GM18507 (cell line): ENCODE data around the gene TMEM63C.
"Not testable (repeated sequence)": the region's sequence is repeated elsewhere in the genome, so short reads cannot be mapped to it uniquely, and the experiment has no call there.

ENCODE experiments used
- DNase-seq: peaks from one replicate; pipeline ENCODE4 v3.0.0; 2011; ENCODE audit warnings: low read depth; ENCODE audit not compliant: insufficient read length; ENCODE audit errors: extremely low spot score
- FAIRE-seq: peaks from 2 replicates; lab custom pipeline; 2011; peaks lifted over from hg19 to GRCh38; lab: Jason Lieb, UNC

TMEM63C gene

DNA sequence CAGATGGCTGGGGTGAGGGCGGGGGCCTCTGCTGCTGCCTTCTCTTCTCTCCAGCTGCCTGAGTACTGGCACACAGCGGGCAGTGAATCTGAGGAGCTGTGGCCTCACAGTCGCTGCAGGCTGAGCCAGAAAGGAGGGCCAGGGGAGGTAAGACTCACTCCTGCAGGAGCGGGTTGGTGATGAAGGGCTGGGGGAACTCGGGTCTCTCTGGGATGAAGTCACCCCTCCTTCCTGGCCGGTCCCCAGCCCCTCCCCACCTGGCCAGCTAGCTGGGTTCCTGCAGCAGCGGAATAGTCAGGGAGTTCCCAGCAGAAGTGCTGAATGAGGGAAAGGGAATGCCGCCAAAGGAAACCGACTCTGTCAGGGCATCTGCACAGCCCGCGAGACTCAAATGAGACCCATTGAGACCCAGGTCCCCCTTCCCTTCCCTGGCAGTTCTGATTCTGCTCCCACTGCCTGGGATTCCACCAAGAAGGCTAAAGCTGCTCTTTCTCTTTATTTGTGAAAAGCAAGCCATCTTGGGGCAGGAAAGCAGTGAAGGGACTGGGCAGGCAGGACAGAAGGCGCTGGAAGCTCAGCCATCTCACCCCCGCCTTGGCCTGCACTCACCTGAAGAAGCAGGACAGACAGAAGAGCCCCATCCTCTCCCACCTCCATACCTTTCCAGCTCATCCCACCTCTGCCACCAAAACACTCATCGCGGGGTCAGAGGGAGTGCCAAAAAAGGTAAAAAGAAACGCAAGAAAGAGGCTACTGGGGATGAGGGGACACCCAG is 84.2 kb downstream of the TMEM63C start:
- no peak for DNase-seq

DNA sequence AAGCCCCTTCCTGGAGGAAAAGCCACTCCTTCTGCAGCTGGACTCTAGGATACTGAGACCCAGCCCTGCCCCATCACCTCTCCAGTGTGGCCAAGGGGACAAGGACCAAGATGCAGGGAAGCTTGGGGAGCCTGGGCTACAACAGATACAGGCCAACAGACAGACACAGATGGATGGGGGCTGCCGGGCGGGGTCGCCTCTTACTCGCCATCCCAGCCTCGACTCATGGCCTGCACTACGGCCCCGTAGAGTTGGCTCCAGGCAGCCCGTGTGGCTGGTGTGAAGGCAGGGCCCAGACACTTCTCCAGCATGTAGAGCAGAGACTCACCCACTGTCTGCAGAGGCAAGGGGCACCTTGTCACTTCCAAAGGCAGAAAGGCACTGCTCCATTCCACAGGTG is 84.7 kb downstream of the TMEM63C start:
- FAIRE-seq (no peak), DNase-seq (no peak)

More for the DNA sequence above, 84.2 kb downstream of the TMEM63C start:
- FAIRE-seq: no peak

DNA sequence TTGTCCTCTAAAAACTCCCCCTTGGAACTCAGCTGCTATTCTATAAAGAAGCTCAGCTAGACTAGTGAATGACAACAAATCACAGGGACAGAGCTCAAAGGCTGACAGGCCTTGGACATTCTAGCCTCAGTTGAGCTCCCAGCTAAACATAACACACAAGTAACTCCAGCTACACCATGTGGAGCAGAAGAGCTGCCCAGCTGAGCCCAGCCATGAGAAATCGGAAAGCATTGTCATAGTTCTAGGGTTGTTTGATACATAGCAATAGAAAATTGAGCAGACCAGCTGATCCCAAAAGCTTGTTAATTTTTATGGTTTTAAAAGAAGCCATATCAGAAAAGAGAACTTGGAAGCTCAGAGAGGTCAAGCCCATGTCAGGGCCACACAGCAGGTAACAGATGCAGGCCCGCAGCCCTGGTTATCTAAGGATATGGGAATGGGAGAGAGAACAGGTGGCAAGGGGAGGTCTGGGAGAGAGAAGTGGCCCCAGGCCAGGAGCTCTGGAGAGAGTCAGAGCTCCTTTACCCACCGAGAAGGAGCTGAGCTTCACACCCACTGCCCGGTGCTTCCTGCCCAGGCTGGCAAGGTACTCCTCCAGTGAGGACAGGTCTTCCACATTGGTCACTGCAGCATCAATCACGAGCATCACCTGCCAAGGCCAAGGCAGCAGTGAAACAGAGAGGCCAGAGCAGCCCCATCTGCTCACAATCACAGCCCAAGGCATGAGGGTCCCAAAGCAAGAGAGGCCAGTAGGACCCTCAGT is 86.5 kb downstream of the TMEM63C start:
- DNase-seq (no peak), FAIRE-seq (no peak)

DNA sequence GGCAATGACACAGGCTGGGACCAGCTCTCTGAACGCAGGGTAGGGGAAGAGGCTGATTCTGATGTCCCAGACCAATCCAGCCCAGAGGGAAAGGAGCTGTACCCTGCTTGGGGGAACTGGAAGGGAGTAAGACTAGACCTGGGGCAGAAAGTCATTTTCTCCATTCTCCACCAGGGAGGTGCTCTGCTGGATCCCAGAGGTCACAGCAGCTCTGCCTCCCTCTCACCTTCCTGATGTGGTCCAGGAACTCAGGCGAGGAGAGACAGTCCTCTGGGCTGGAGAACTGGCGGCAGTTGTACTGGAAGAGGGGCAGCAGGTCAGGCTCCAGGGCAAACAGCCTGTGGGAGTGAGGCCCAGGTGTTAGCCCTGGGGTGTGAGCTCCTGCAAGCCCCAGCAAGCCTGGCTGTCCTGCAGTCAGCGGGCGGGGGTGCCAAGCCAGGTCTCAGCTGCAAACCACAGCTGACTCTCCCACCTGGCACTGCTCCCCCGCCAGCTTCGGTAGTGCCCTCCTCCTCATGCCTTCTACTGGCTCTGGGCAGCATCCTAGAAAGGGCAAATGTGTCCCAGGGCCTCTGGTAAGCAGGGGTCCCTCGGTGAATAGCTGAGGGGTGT is 87.5 kb downstream of the TMEM63C start:
- no peak for DNase-seq
- no peak for FAIRE-seq

DNA sequence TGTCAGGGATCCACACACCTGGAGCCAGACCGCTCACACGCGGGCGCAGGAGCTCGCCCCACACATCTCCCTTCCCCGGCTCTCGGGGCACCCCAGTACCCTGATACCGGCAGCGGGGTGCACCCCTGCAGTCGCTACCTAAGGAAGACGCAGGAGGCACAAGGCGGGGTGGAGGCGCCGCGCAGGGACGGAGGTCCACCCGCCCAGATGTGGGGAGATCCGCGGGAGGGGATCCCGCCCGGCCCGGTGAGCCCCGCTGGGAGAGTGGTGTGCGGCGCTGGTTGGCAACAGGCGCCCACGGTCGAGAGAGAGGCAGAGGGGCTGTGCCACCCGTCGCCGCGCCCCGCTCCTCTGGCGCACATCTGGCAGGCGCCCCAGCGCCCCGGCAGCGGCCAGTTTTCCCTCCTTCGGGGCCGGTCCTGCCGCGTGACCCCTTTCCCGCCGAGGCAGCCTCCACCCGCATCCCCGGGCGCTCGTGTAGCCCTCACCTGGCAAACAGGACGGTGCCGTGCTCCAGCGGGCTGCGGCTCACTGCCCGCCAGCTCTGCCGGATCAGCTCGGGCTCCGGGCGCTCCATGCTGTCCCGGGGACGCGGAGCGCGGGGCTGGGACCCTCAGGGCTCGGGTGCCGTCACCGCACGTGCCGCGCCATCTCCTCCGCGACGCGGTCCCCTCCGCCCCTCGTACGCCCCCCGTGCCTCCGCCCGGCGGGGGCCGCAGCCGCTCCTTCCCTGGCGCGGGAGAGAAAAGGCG is 88.9 kb downstream of the TMEM63C start:
- no peak for DNase-seq

DNA sequence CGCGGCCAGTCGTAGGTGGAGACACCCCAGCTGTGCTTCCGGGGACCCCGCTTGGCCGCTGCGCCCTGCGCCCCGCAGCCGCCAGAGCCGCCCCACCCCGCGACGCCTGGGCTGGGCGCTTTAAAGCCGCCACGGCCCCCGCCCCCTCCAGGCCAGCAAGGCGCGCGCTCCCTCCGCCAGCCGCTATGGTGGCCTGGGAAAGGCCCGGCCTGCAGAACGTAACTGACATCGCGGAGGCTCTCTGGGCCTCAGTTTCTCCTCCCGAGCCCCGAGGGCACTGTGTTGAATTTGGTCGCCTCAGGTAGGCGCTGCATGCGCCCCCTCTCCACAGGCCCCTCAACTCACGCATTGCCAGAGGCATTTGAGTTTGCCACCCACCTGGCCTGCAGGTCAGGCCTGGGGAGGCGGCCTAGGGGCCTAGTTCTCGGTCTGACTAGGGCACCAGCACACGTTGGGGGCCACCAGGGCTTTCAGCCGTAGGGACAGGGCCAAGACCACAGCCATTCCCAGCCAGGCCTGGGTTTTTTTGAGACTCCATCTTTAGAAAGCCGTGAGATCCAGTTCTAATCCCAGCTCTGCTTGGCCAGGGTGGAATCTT is 89.6 kb downstream of the TMEM63C start, which contains the start of gene NGB:
Gene NGB, minus strand, starts transcription at position 94 of the 598 bp plus-strand sequence. CDS start 269 bp downstream, outside the sequence.
- FAIRE-seq: no peak
- no peak for DNase-seq

More for the DNA sequence above, 88.9 kb downstream of the TMEM63C start:
- FAIRE-seq: no peak

DNA sequence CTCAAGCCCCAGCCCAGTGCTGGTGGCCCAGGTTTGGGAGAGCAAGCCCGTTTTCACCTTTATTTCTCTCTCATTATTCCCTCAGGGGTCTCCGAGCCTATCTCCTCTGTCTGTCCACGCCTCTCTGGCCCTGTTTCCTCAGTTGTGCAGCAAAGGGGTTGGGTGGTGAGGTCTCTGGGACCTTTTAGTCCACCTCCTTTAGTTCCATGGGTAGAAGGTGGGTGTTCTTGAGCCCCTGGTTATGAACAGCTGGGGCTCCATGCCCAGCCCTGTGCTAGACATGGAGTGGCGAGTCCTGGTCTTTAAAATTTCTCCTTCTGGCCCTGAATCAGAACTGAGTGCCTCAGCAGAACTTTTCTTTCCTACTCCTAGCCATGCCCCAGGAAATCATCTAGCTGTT is 90.7 kb downstream of the TMEM63C start:
- no peak for FAIRE-seq
- DNase-seq: no peak

DNA sequence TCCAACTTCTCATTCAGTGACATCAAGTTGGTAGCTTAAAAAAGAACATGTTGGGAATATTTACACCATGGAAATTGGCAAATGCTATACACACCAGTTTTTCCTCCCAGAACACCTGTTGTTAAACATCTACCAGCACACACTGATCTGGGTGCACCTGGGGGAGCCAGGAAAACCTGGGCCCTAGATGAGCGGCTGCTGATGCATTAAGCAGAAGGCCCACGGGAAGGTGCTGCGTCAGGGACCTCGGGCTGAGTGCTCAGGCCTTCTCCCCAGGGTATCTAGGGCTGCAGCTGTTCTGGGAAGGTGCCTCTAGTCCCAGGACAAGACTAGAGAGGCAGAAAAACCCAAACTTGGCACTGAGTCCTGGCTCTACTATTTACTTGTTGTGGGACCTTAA is 92.2 kb downstream of the TMEM63C start:
- no peak for FAIRE-seq
- DNase-seq: no peak

DNA sequence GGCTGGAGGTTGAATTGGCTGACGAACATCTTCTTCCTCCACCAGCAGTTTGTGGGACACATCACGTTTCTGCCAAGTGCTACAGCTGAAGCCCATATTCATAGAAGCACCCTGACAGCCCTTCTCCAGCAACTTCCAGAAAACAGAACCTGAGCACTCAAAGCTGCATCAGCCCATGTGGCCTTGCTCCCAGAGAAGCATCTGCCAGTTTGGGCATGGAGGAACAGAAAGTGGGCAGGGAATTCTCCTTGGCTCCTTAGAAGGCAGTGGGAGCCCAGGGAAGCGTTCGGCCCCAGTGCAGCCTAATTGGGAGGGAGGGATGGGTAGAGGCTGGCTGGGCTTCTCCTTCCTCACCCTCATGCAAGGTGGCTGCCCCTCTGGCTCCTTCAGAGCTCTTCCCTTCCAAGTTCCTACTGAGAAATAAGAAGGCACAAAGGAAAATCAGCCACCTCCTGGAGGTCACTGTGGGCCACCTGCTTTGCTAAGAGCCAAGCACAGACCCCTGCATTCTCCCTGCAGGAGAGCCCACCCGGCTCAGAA is 93.5 kb downstream of the TMEM63C start:
- no peak for DNase-seq
- no peak for FAIRE-seq

DNA sequence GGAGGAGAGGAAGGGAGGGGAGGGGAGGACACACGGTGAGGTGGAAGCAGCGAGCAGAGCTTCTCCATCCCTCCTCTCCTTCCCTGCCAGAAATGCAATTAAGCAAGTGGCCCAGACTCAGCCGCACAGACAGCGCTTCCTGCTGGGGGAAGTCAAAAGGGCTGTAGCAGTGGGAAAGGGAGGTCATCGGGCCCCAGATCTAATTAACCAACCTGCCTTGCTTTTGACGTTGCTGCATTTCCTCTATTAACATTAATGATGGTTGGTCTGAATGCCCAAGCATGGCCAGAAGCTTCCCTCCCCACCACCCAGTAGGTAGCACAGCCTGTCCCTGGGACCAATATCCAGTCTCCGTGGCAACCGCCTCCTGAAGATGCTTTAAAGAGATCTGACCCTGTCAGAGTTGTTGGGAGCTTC is 94.0 kb downstream of the TMEM63C start:
- DNase-seq: no peak
- no peak for FAIRE-seq

DNA sequence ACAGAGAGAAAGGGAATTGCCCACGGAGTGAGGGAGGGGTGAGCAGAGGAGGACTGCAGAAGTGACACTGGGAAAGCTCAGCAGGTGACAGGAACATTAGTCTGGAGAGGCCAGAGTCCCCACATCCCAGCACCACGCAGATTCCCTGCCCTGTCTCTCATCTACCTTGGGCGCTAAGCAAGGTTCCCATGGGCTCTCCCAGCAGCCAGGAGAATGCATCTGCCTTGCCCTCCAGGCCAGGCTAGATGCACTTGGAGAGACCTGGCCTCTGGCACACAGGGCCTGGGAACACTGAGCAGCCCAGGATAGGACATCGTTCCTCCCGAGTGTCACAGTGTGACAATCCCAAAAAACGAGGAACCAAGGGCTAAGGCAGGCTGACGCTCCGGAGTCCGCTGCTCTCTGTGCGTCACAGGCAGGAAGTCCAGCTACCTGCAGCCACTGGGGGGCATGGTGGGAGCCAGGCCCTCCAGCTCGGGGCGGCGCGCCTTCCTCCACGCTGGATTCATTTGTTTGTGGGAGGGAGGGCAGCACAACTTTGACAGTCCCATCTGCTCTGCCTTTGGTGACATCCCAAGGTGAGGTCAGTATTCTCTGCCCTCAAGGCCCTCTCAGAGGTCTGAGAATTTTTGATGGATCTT is 94.8 kb downstream of the TMEM63C start:
- FAIRE-seq: no peak
- no peak for DNase-seq

DNA sequence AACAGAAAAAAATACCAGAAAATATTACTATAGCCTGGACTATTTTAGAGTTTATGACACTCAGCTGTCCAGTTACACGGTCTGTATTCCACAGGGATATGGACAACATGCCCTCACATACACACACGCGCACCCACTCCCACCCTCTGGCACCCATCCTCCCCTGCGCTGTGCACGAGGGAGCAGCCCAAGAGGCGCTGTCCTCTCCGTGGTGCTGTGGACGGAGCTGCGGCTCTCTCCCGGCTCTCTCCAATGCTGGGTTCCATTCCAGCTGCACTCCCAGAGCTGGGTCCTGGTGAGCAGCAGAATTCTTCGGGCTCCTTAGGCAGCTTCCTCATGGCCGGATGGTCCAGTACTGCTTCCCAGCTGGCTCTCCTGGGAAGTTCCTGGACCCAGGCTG is 95.4 kb downstream of the TMEM63C start:
- FAIRE-seq (no peak), DNase-seq (no peak)

DNA sequence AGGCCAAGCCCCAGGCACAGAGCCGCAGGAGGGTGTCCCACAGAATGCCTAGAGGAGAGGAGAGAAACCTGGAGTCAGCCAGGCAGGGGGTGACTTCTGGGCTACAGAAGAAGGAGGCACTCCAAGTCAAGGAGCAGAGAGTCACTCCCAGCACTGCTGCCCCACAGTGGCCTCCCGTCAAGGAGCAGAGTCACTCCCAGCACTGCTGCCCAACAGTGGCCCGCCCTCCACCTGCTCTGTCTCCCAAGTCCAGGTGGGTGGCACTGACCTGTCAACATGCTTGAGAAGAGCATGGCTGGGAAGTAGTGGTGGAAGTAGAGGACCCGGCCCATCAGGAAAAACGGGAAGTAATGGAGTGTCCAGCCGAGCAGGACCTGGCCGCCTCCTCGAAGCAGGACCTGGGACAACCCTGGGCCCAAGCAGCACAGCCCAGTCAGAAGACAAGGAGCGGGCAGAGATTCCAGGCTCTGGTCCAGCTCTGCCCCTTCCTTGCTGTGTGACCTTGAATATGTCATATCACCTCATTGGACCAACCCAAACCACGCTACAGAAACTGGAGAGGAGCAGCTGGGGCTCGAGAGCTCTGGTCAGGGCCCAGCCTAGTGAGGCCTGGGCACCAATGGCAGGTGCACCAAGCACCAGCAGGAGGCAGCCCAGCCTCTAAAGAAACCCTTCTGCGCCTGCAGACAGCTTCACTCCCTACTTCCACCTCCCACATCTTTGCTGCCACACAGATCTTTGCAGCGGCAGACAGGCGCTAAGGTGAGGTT is 97.0 kb downstream of the TMEM63C start:
- no peak for FAIRE-seq
- no peak for DNase-seq

DNA sequence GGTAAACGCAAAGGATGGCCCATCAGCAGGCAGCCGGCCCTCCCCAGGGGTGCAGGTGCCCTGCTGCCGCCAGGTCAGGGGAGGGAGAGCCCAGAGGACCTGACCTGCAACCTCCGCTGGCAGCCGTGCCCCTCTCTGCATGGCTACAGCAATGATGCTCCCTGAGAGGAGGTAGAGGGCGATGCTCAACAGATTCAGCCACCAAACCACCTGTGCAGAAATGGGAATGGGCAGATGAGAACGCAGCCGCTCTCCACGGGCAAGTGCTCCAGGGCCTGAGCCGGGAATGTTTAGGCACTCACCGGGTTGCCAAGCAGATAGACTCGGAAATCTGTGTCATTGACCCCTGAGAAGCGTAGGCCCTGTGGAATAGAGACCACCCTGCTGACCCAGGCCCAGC is 98.1 kb downstream of the TMEM63C start:
- FAIRE-seq (no peak), DNase-seq (no peak)

DNA sequence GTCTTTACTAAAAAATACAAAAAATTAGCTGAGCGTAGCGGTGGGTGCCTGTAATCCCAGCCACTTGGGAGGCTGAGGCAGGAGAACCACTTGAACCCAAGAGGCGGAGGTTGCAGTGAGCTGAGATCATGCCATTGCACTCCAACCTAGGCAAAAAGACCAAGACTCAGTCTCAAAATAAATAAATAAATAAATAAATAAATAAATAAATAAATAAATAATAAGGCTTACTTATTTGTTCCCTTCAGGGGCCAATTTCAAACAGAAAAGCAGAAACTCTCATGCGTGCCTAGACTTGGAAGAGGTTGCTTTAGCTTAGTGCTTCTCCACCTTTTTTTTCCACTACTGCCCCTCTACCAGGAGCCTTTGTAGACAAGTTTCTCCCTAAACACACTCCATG is 99.3 kb downstream of the TMEM63C start:
- DNase-seq, FAIRE-seq: not testable (repeated sequence)

DNA sequence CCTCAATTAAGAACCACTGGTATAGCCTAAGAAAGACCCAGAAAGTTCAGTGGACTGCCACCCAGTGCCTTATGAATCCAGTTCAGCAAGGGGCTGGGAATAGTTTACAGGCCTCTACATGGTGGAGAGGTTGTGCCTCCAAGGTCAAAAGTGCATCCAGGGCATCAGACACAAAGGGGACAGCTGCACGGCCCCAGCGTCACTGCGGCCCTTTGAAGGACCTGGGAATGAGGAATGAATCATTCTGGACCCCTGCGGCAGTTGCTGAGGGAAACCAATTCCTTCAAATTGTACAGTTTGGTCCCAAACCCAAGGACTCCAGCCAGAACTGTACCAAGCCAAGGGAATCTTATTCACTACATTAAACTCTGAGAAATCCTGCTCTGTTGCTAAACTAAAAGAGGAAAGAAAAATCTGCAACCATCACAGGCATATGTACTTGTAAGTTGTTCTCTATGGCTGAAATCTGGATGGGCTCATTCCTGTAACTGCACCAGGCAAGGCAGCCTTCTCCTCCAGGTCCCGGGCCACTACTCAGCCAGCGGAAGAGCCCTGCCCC is 100.3 kb downstream of the TMEM63C start:
- FAIRE-seq (no peak), DNase-seq (no peak)

DNA sequence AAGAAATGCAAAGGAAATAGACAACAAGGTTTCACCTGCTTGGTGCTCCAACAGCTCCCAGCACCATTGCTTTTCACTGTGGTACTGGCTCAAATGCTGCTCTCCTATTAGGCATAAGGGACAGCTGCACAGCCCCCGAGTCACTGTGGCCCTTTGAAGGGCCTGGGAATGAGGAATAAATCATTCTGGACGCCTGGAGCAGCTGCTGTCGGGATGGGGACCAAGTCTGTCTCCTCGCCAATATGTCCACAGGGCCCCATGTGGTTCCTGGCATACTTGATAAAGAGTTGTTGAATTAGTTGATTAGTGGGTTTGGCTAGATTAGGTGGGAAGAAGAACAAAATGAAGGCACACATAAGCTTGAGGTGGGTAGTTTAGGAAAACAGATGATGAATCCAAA is 102.5 kb downstream of the TMEM63C start:
- DNase-seq (no peak), FAIRE-seq (no peak)

DNA sequence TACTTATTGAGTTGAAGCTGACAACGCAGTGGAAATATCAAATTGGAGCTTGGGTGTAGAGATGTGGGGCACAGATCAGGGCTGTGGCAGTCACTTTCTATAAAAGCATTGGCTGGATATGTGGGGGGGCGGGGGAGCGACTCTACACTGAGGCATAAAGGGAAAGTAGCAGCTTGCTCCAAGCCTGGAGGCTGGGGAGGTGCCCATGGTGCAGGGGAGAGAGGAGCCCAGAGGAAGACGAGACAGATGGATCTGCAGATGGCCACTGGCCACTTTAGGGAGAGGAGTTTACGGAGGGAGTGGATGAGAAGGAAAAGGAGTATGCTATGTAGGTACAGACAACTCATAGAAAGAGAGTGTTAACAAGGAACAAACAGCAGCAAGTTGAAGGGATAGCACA is 102.9 kb downstream of the TMEM63C start:
- FAIRE-seq: no peak

More for the DNA sequence above, 102.9 kb downstream of the TMEM63C start:
- DNase-seq: no peak
